Mucosa of rectum (tissue), 2 donors: Measurements from ENCODE around the gene TIMM44.

Source experiments
- H3K27ac ChIP-seq, 2 donors: one replicate each; pipeline ENCODE4 v1.7.0; 2013; ENCODE audit warnings: inconsistent platforms in 2 of 2, low read depth in 2 of 2, low read length in 2 of 2
- H3K27me3 ChIP-seq, 2 donors: one replicate each; pipeline ENCODE4 v1.7.0; 2013; ENCODE audit warnings: low read length in 2 of 2; ENCODE audit not compliant: control insufficient read depth in 2 of 2, insufficient read depth in 2 of 2
- H3K36me3 ChIP-seq, 2 donors: one replicate each; pipeline ENCODE4 v1.7.0; 2013; ENCODE audit warnings: low read length in 2 of 2; ENCODE audit not compliant: control insufficient read depth in 2 of 2, insufficient read depth in 2 of 2
- H3K4me1 ChIP-seq, 2 donors: one replicate each; pipeline ENCODE4 v1.7.0; 2013; ENCODE audit warnings: low read length in 2 of 2, mild to moderate bottlenecking in 1 of 2; ENCODE audit not compliant: control insufficient read depth in 2 of 2, insufficient read depth in 2 of 2
- H3K4me3 ChIP-seq, 2 donors: one replicate each; pipeline ENCODE4 v1.7.0; 2013; ENCODE audit warnings: low read length in 2 of 2
- H3K9ac ChIP-seq, 2 donors: one replicate each; pipeline ENCODE4 v1.7.0; 2013; ENCODE audit warnings: low read length in 2 of 2, low read depth in 1 of 2, mild to moderate bottlenecking in 1 of 2
- H3K9me3 ChIP-seq, 2 donors: one replicate each; pipeline ENCODE4 v1.7.0; 2013; ENCODE audit warnings: low read length in 2 of 2; ENCODE audit not compliant: control insufficient read depth in 2 of 2
- donor health status: healthy.
- donor health status: Normal muscosa, but diverticular disease.

Gene TIMM44

GRCh38 chr19:7982651-7983099 lies 39.2 kb upstream of the TIMM44 start:
- no peak overlapping the region for H3K27ac ChIP-seq
- no peaks in the 10 kb centered on the region for H3K27me3 ChIP-seq
- no peaks in the 10 kb centered on the region for H3K4me1 ChIP-seq
- H3K9ac ChIP-seq: no peak overlapping the region
- peaks cover 37 to 65% of the 10 kb centered on the region in 2 donors for H3K36me3 ChIP-seq
- H3K4me3 ChIP-seq: no peak overlapping the region
- no peaks in the 10 kb centered on the region for H3K9me3 ChIP-seq

- Histone ChIP-seq H3K4me3 (no peak overlapping the region), H3K9me3 (no peaks in the 10 kb centered on the region), H3K36me3 (peaks cover 38 to 65% of the 10 kb centered on the region in 2 donors), H3K4me1 (no peaks in the 10 kb centered on the region), H3K27ac (no peak overlapping the region), H3K27me3 (no peaks in the 10 kb centered on the region), H3K9ac (no peak overlapping the region)
Measured at GRCh38 chr19:7982103-7982502, 38.6 kb upstream of the TIMM44 start.

- Histone ChIP-seq H3K9me3 (no peaks in the 10 kb centered on the region), H3K27ac (no peak overlapping the region), H3K4me3 (no peak overlapping the region), H3K36me3 (peaks cover 38 to 68% of the 10 kb centered on the region in 2 donors), H3K4me1 (no peaks in the 10 kb centered on the region), H3K9ac (no peak overlapping the region), H3K27me3 (no peaks in the 10 kb centered on the region)
Measured at GRCh38 chr19:7981661-7982060, 38.2 kb upstream of the TIMM44 start.

GRCh38 chr19:7981199-7981598 lies 37.7 kb upstream of the TIMM44 start:
- Histone ChIP-seq H3K27ac (no peak overlapping the region), H3K4me3 (no peak overlapping the region), H3K36me3 (peaks cover 40 to 69% of the 10 kb centered on the region in 2 donors), H3K27me3 (no peaks in the 10 kb centered on the region), H3K9me3 (no peaks in the 10 kb centered on the region), H3K9ac (no peak overlapping the region), H3K4me1 (no peaks in the 10 kb centered on the region)

GRCh38 chr19:7980635-7981121 lies 37.2 kb upstream of the TIMM44 start:
- Histone ChIP-seq H3K9ac (no peak overlapping the region), H3K36me3 (peaks cover 40 to 64% of the 10 kb centered on the region in 2 donors), H3K27me3 (no peaks in the 10 kb centered on the region), H3K27ac (no peak overlapping the region), H3K4me3 (no peak overlapping the region), H3K4me1 (no peaks in the 10 kb centered on the region), H3K9me3 (no peaks in the 10 kb centered on the region)

- Histone ChIP-seq H3K4me1 (no peaks in the 10 kb centered on the region), H3K4me3 (no peak overlapping the region), H3K27ac (no peak overlapping the region), H3K36me3 (peaks cover 40 to 66% of the 10 kb centered on the region in 2 donors), H3K27me3 (no peaks in the 10 kb centered on the region), H3K9ac (no peak overlapping the region), H3K9me3 (no peaks in the 10 kb centered on the region)
Measured at GRCh38 chr19:7980168-7980567, 36.7 kb upstream of the TIMM44 start.

- Histone ChIP-seq H3K4me3 (no peak overlapping the region), H3K9me3 (no peaks in the 10 kb centered on the region), H3K9ac (no peak overlapping the region), H3K27me3 (no peaks in the 10 kb centered on the region), H3K36me3 (peaks cover 43 to 69% of the 10 kb centered on the region in 2 donors), H3K27ac (no peak overlapping the region), H3K4me1 (no peaks in the 10 kb centered on the region)
Measured at GRCh38 chr19:7979559-7979958, 36.1 kb upstream of the TIMM44 start.

DNA sequence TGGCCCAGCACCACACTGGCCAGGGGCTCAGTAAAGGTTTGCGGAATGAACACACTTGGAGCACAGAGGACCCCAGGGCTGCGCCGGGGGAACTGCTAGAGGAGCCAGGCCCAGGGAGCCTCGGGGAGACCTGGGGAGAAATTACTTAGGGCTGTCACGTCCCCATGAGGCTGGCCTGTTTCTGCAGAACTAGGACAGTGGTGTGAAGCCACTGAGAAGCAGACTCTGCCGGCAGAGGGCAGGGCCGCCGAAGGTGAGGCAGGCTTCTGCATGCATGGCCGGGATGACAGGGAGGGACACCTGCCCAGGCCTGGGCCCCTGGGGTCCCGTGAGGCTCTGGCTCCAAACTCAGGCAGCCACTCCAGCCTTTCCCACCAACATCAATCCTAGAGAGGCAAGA lies 35.5 kb upstream of the TIMM44 start:
- H3K36me3 ChIP-seq: peaks cover 41 to 70% of the 10 kb centered on the region in 2 donors
- no peak overlapping the region for H3K9ac ChIP-seq
- H3K9me3 ChIP-seq: no peaks in the 10 kb centered on the region
- no peaks in the 10 kb centered on the region for H3K4me1 ChIP-seq
- no peak overlapping the region for H3K27ac ChIP-seq
- no peaks in the 10 kb centered on the region for H3K27me3 ChIP-seq
- H3K4me3 ChIP-seq: no peak overlapping the region

DNA sequence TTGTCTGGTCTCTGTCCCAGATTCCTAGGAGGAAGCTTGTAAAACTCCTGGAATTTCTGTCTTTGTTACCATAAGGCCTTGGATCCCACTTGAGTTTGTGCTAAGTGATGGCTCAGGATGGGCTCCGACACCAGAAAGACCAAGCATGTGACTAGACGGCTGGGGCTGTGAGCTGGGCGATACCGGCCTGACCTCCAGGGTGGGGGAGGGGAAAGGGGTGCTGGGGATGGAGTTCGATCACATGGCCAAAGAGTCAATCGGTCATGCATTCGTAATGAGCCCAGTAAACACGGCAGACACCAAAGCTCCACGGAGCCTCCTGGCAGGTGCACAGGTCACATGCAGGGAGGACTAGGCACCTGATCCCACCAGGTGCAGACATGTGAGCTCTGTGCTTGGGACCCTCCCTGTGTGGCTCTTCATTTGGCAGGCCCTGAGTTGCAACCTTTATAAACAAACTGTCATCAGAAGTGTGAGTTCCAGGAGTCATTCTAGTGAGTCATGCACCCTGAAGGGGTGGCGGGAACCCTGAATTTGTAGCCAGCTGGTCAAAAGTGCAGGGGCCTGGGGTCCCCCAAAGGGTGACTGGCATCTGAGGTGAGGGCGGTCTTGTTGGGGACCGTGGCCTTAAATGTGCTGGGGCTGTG lies 34.8 kb upstream of the TIMM44 start:
- H3K36me3 ChIP-seq: peaks cover 44 to 73% of the 10 kb centered on the region in 2 donors
- no peak overlapping the region for H3K9ac ChIP-seq
- no peaks in the 10 kb centered on the region for H3K27me3 ChIP-seq
- H3K9me3 ChIP-seq: no peaks in the 10 kb centered on the region
- H3K4me1 ChIP-seq: no peaks in the 10 kb centered on the region
- H3K4me3 ChIP-seq: no peak overlapping the region
- H3K27ac ChIP-seq: no peak overlapping the region

- no peak overlapping the region for H3K9ac ChIP-seq
- H3K4me1 ChIP-seq: no peaks in the 10 kb centered on the region
- H3K27me3 ChIP-seq: no peaks in the 10 kb centered on the region
- no peak overlapping the region for H3K4me3 ChIP-seq
- H3K27ac ChIP-seq: no peak overlapping the region
- H3K9me3 ChIP-seq: no peaks in the 10 kb centered on the region
- H3K36me3 ChIP-seq: peaks cover 42 to 70% of the 10 kb centered on the region in 2 donors
Measured at GRCh38 chr19:7977723-7978040, 34.2 kb upstream of the TIMM44 start.
